ENCODE results near the gene MTSS2. TPM values are rescaled to one million over a fixed set of nuclear protein-coding genes. Genes with fewer than 3 reads are reported as not detected.

MTSS2 gene
- total RNA-seq, 4 donors from 2014 or later: 74.9 to 238 (median 130) TPM

GRCh38 chr16:70725024-70725911 lies 39.4 kb upstream of the MTSS2 start:
- no peak for DNase-seq (ENCODE audit: extremely low spot score)
- Histone ChIP-seq H3K27me3 (no peaks in the 10 kb centered on the region), H3K36me3 (peaks cover 0 to 35% (median 15%) of the 10 kb centered on the region in 4 donors), H3K4me1 (peaks cover 30 to 48% (median 41%) of the 10 kb centered on the region in 4 donors), H3K9me3 (no peaks in the 10 kb centered on the region), H3K4me3 (no peak overlapping the region), H3K27ac (replicated peaks in 1 of 4) (peak overlapping the region; percentile 87 to 89 (median 89))
- 77% methylated on average over 11 of the region's 22 CpGs for WGBS
- TF ChIP-seq CTCF (IDR thresholded peaks at IDR 0.05) (no peak), POLR2AphosphoS5 (IDR thresholded peaks at IDR 0.05) (peak; percentile 44 to 54)
- intact Hi-C loops (cut with DNase I): no loop called here

GRCh38 chr16:70724146-70725023 lies 38.5 kb upstream of the MTSS2 start:
- no peak for DNase-seq (ENCODE audit: extremely low spot score)
- Histone ChIP-seq H3K4me1 (peaks cover 30 to 48% (median 41%) of the 10 kb centered on the region in 4 donors), H3K27ac (replicated peaks in 1 of 4) (peak overlapping the region; percentile 87 to 89 (median 89)), H3K9me3 (peaks cover 0 to 3% (median 0%) of the 10 kb centered on the region in 4 donors), H3K36me3 (peaks cover 0 to 39% (median 21%) of the 10 kb centered on the region in 4 donors), H3K4me3 (no peak overlapping the region), H3K27me3 (no peaks in the 10 kb centered on the region)
- no peak for TF ChIP-seq POLR2A (IDR thresholded peaks at IDR 0.05; ENCODE audit: low read depth)
- no peak for TF ChIP-seq CTCF (IDR thresholded peaks at IDR 0.05)
- TF ChIP-seq EP300 (IDR thresholded peaks at IDR 0.05): no peak
- no peak for TF ChIP-seq POLR2AphosphoS5 (IDR thresholded peaks at IDR 0.05)
- WGBS: 95% methylated on average over 12 of the region's 15 CpGs
- intact Hi-C loops (cut with DNase I): no loop called here

DNA sequence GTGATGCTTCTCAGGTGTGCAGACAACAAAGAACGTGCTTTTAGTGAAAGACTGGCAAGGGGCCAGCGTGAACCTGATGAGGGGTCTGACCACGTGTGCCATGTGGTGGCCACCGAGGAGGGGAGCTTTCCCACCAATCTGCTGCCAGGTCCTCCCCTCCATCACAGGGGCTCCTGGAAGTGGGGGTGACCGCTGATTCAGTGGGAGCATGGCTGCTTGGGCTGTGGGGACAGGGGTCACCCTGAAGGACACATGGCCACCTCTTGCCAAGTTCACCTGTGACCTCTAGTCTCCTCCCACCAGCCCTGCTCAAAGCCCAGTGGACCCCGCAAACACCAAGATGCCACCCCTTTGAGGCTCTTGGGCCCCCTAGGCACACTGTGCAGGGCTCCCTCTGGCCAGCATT lies 37.9 kb upstream of the MTSS2 start:
- Histone ChIP-seq H3K9me3 (peaks cover 0 to 3% (median 0%) of the 10 kb centered on the region in 4 donors), H3K27ac (replicated peaks in 1 of 4) (peak overlapping the region in 2 of 4 donors; percentile 87 to 89), H3K4me3 (no peak overlapping the region), H3K4me1 (peaks cover 30 to 48% (median 41%) of the 10 kb centered on the region in 4 donors), H3K36me3 (peaks cover 0 to 33% (median 18%) of the 10 kb centered on the region in 4 donors), H3K27me3 (no peaks in the 10 kb centered on the region)
- intact Hi-C loops (cut with DNase I): no loop called here
- 96% methylated on average over 5 of the region's 6 CpGs for whole genome bisulfite sequencing
- TF ChIP-seq POLR2A (IDR thresholded peaks at IDR 0.05; ENCODE audit: low read depth) (no peak), POLR2AphosphoS5 (IDR thresholded peaks at IDR 0.05) (no peak)
- no peak for DNase-seq (ENCODE audit: extremely low spot score)

- Histone ChIP-seq H3K27me3 (no peaks in the 10 kb centered on the region), H3K9me3 (peaks cover 0 to 3% (median 0%) of the 10 kb centered on the region in 4 donors), H3K4me3 (no peak overlapping the region), H3K36me3 (peaks cover 0 to 28% (median 18%) of the 10 kb centered on the region in 4 donors), H3K4me1 (peaks cover 21 to 39% (median 30%) of the 10 kb centered on the region in 4 donors), H3K27ac (replicated peaks in 1 of 4) (no peak overlapping the region)
- TF ChIP-seq EP300 (IDR thresholded peaks at IDR 0.05): no peak
- no peak for TF ChIP-seq POLR2AphosphoS5 (IDR thresholded peaks at IDR 0.05)
- no peak for TF ChIP-seq CTCF (IDR thresholded peaks at IDR 0.05)
- no peak for TF ChIP-seq POLR2A (IDR thresholded peaks at IDR 0.05; ENCODE audit: low read depth)
- WGBS: 84% methylated on average over 7 of the region's 18 CpGs
- no peak for DNase-seq (ENCODE audit: extremely low spot score)
- intact Hi-C loops (cut with DNase I): no loop called here
These were observed 35.5 kb upstream of the MTSS2 start for GRCh38 chr16:70721202-70721963.

Data from esophagus muscularis mucosa (tissue), 4 donors.